Nucleus accumbens (tissue), 56 donors: ENCODE measurements around the gene SIPA1L2.

Experiments used
- DNase-seq, 56 donors: peaks; one replicate each; lab custom pipeline; 2025; lab: John Stamatoyannopoulos, UW

SIPA1L2 gene

GRCh38 chr1:232630047-232630893 lies at the start of gene SIPA1L2:
Gene SIPA1L2 (minus strand): TSS chr1:232630133. CDS start chr1:232515339, 114,794 bp downstream.
- DNase-seq = peak in 55 of 56 donors; percentile 60 to 97 (median 91)

- no peak for DNase-seq
Measured at GRCh38 chr1:232678185-232678886, 48.4 kb upstream of the SIPA1L2 start.

GRCh38 chr1:232676307-232676706 lies 46.4 kb upstream of the SIPA1L2 start:
- DNase-seq = no peak

- no peak for DNase-seq
Measured at GRCh38 chr1:232675898-232676297, 46.0 kb upstream of the SIPA1L2 start.

GRCh38 chr1:232675260-232675659 lies 45.3 kb upstream of the SIPA1L2 start:
- DNase-seq = peak in 8 of 56 donors; percentile 1 to 23 (median 6)

GRCh38 chr1:232673256-232673655 lies 43.3 kb upstream of the SIPA1L2 start:
- DNase-seq = no peak

- no peak for DNase-seq
Measured at GRCh38 chr1:232669981-232670747, 40.2 kb upstream of the SIPA1L2 start.

- no peak for DNase-seq
Measured at GRCh38 chr1:232667778-232668165, 37.8 kb upstream of the SIPA1L2 start.

GRCh38 chr1:232667094-232667777 lies 37.3 kb upstream of the SIPA1L2 start:
- DNase-seq = no peak

- no peak for DNase-seq
Measured at GRCh38 chr1:232664844-232665777, 35.2 kb upstream of the SIPA1L2 start.

GRCh38 chr1:232662910-232663309 lies 33.0 kb upstream of the SIPA1L2 start:
- no peak for DNase-seq

- DNase-seq = no peak
Measured at GRCh38 chr1:232658386-232658785, 28.5 kb upstream of the SIPA1L2 start.

- DNase-seq = no peak
Measured at GRCh38 chr1:232657426-232658005, 27.6 kb upstream of the SIPA1L2 start.

- DNase-seq = no peak
Measured at GRCh38 chr1:232655746-232656085, 25.8 kb upstream of the SIPA1L2 start.

- DNase-seq = no peak
Measured at GRCh38 chr1:232655028-232655745, 25.3 kb upstream of the SIPA1L2 start.

- DNase-seq = no peak
Measured at GRCh38 chr1:232653789-232654188, 23.9 kb upstream of the SIPA1L2 start.

GRCh38 chr1:232650845-232651244 lies 20.9 kb upstream of the SIPA1L2 start:
- DNase-seq = no peak

- no peak for DNase-seq
Measured at GRCh38 chr1:232650418-232650817, 20.5 kb upstream of the SIPA1L2 start.
